Measurements from ENCODE around the gene ANGPTL4. TPM values are rescaled to one million over a fixed set of nuclear protein-coding genes. Genes with fewer than 3 reads are reported as not detected.

ANGPTL4 gene
- polyA plus RNA-seq, 1 experiment: 2.2 TPM

- Histone ChIP-seq H3K36me3 (ENCODE audit: control insufficient read depth, insufficient read depth, low read length) (no peaks in the 10 kb centered on the region), H3K27me3 (ENCODE audit: control insufficient read depth, insufficient read depth, low read length) (peaks cover 29% of the 10 kb centered on the region), H3K4me3 (ENCODE audit: low read depth, low read length) (no peak overlapping the region)
- no peak for DNase-seq (ENCODE audit: low read depth)
- ChIA-PET POLR2A (no interaction called here), CTCF (interaction anchor here (1.1 to 1.7 kb wide), 4 partner anchors 12 to 213 kb away, joined by 3 to 6 read pairs (median 4); partner anchors contain the start of genes NDUFA7 and RPS28)
- TF ChIP-seq CTCF (IDR thresholded peaks at IDR 0.05; ENCODE audit: insufficient read depth, low read depth, low read length): no peak
Measured at GRCh38 chr19:8332976-8333766, 30.8 kb upstream of the ANGPTL4 start.

GRCh38 chr19:8333767-8334457 is 30.0 kb upstream of the ANGPTL4 start:
- no peak overlapping the region for H3K4me3 ChIP-seq (ENCODE audit: low read depth, low read length)
- TF ChIP-seq CTCF (IDR thresholded peaks at IDR 0.05; ENCODE audit: insufficient read depth, low read depth, low read length): no peak
- no peaks in the 10 kb centered on the region for H3K36me3 ChIP-seq (ENCODE audit: control insufficient read depth, insufficient read depth, low read length)
- ChIA-PET POLR2A (interaction anchor here (0.6 kb wide), 1 partner anchor 111 kb away, joined by 3 read pairs; the partner anchor contains the start of gene HNRNPM), CTCF (interaction anchor here (1.1 to 1.7 kb wide), 4 partner anchors 13 to 212 kb away, joined by 3 to 6 read pairs (median 4); partner anchors contain the start of genes NDUFA7 and RPS28)
- H3K27me3 ChIP-seq (ENCODE audit: control insufficient read depth, insufficient read depth, low read length): peaks cover 29% of the 10 kb centered on the region
- no peak for DNase-seq (ENCODE audit: low read depth)

GRCh38 chr19:8334458-8335342 is 29.3 kb upstream of the ANGPTL4 start:
- Histone ChIP-seq H3K36me3 (ENCODE audit: control insufficient read depth, insufficient read depth, low read length) (no peaks in the 10 kb centered on the region), H3K27me3 (ENCODE audit: control insufficient read depth, insufficient read depth, low read length) (peaks cover 29% of the 10 kb centered on the region), H3K4me3 (ENCODE audit: low read depth, low read length) (no peak overlapping the region)
- ChIA-PET POLR2A (interaction anchor here (0.6 kb wide), 1 partner anchor 110 kb away, joined by 3 read pairs; the partner anchor contains the start of gene HNRNPM), CTCF (interaction anchor here (0.8 to 2.3 kb wide), 8 partner anchors 13 to 211 kb away, joined by 3 to 8 read pairs (median 3); partner anchors contain the start of genes NDUFA7 and RPS28)
- TF ChIP-seq CTCF (IDR thresholded peaks at IDR 0.05; ENCODE audit: insufficient read depth, low read depth, low read length): no peak
- no peak for DNase-seq (ENCODE audit: low read depth)

GRCh38 chr19:8335343-8336071 is 28.4 kb upstream of the ANGPTL4 start:
- H3K27me3 ChIP-seq (ENCODE audit: control insufficient read depth, insufficient read depth, low read length): peaks cover 32% of the 10 kb centered on the region
- ChIA-PET POLR2A (no interaction called here), CTCF (interaction anchor here (0.8 to 2.3 kb wide), 5 partner anchors 12 to 34 kb away, joined by 3 to 8 read pairs (median 3); partner anchors contain the start of genes NDUFA7 and RPS28)
- TF ChIP-seq CTCF (IDR thresholded peaks at IDR 0.05; ENCODE audit: insufficient read depth, low read depth, low read length): no peak
- H3K4me3 ChIP-seq (ENCODE audit: low read depth, low read length): no peak overlapping the region
- no peaks in the 10 kb centered on the region for H3K36me3 ChIP-seq (ENCODE audit: control insufficient read depth, insufficient read depth, low read length)
- no peak for DNase-seq (ENCODE audit: low read depth)
